Heart left ventricle (tissue), 16 donors: ENCODE data around the gene ABCA5. TPM values are rescaled to one million over a fixed set of nuclear protein-coding genes. Genes with fewer than 3 reads are reported as not detected.

Experiments used
- ATAC-seq, 4 donors: fragments of 200-7000 bp; cut with Tn5 transposase; one replicate each; pipeline ENCODE4 v1.9.1; 2020 to 2022; ENCODE audit warnings: moderate library complexity in 4 of 4, mild to moderate bottlenecking in 3 of 4, moderate number of reproducible peaks in 1 of 4
- DNase-seq, 5 donors: peaks; one replicate each; pipeline ENCODE4 v3.0.0-alpha.2; 2020
- H3K27ac ChIP-seq, 12 donors: fragments of 200-600 bp; sonication (generic) in 4 of 12; one replicate each; pipeline versions ENCODE4 v1.5.0 to v1.8.0; 2016 to 2022; ENCODE audit warnings: mild to moderate bottlenecking in 2 of 12
- H3K27me3 ChIP-seq, 9 donors: fragments of 200-600 bp; sonication (generic) in 2 of 9; one replicate each; pipeline versions ENCODE4 v1.5.1 to v1.8.0; 2016 to 2022; ENCODE audit warnings: mild to moderate bottlenecking in 3 of 9
- H3K36me3 ChIP-seq, 9 donors: fragments of 200-600 bp; sonication (generic) in 2 of 9; one replicate each; pipeline versions ENCODE4 v1.5.0 to v1.8.0; 2018 to 2022; ENCODE audit warnings: mild to moderate bottlenecking in 2 of 9
- H3K4me1 ChIP-seq, 12 donors: fragments of 200-600 bp; sonication (generic) in 4 of 12; one replicate each; pipeline versions ENCODE4 v1.5.0 to v1.8.0; 2016 to 2022; ENCODE audit warnings: mild to moderate bottlenecking in 3 of 12
- H3K4me3 ChIP-seq, 12 donors: fragments of 200-600 bp; sonication (generic) in 4 of 12; one replicate each; pipeline versions ENCODE4 v1.5.0 to v1.8.0; 2017 to 2022; ENCODE audit warnings: mild to moderate bottlenecking in 9 of 12, moderate library complexity in 4 of 12
- H3K9me3 ChIP-seq, 12 donors: fragments of 200-600 bp; sonication (generic) in 4 of 12; one replicate each; pipeline versions ENCODE4 v1.5.0 to v1.8.0; 2016 to 2022; ENCODE audit warnings: mild to moderate bottlenecking in 1 of 12
- CTCF ChIP-seq, 12 donors: fragments of 200-600 bp; sonication (generic) in 4 of 12; IDR thresholded peaks; one replicate each; pipeline versions ENCODE4 v1.5.0 to v1.8.0; 2018 to 2022; ENCODE audit warnings: antibody characterized with exemption in 12 of 12, mild to moderate bottlenecking in 5 of 12
- POLR2A ChIP-seq, 2 donors: fragments of 450-650 bp; IDR thresholded peaks; one replicate each; pipeline ENCODE4 v1.6.1; 2017; ENCODE audit warnings: antibody characterized with exemption in 2 of 2, mild to moderate bottlenecking in 2 of 2, moderate library complexity in 2 of 2
- WGBS, 4 donors: extraction: QIAGEN DNeasy Blood & Tissue Kit in 2 of 4; methylation state at CpG; one replicate each; pipeline versions ENCODE4 v1.1.5 to v1.1.7; 2013 to 2018; 5-methylcytosine and 5-hydroxymethylcytosine counted together
- intact Hi-C, 10 donors: fragments of 100-400 bp; cut with DNase I; formaldehyde crosslinking; loops; one replicate each; pipeline versions ENCODE4 v1.11.1 to v1.14.2; 2022
- polyA plus RNA-seq, 2 donors: library from polyadenylated mRNA; stranded (reverse); fragments of 200-250 nt; gene quantifications; one replicate each; pipeline ENCODE4 v1.2.3, GENCODE V29; 2013
- total RNA-seq, 9 donors: library from RNA; depleted of rRNA in 2 of 9; stranded (reverse); fragments of >200 nt in 2 of 9; fragmentation: NEBNext Ultra II Directional in 3 of 9; extraction: Animal tissue kit (Norgen Biotek cat#: 25700) in 3 of 9; gene quantifications; one replicate each; pipeline versions ENCODE4 v1.1.0 to v1.2.4, GENCODE V29; 2016 to 2023
- donor health status: ischemic (EF 13 %, LVEDD 7.1; RV severe dilation, severe dysfunction).
- donor health status: healthy with polysubstance abuse.
- donor health status: DM: no; HTN: yes; CAD: no.
- donor health status: DM: no; HTN: no; CAD: no.
- donor health status: ischemic (EF 25% LVEDD 6.9; RV normal size, moderate dysfunction).
- donor health status: ischemic (EF 25% LVEDD 5.7; RV mildly dilated, moderate dysfunction).
- donor health status: healthy.
- donor health status: DM: yes; HTN: yes; CAD: no.
- donor health status: ischemic (EF 35%, LVEDD 5.7; RV mildly dilated, moderate dysfunction).
- donor health status: nonischemic (EF 11% LVEDD 7.7; RV severe dilation, severe dysfunction).
- donor health status: DM: yes; HTN: yes; CAD: no.
- donor health status: PGD.
- donor health status: ischemic (EF 29% LVEDD 5.4; RV normal size, mild dysfunction).
- donor health status: nonischemic (EF 23%, LVEDD 6.1; RV moderate dilation, normal function).

ABCA5 gene
- total and polyA plus RNA-seq, 11 donors: 7.0 to 24.9 (median 17.9) TPM

GRCh38 chr17:69356625-69357024 lies 29.7 kb upstream of the ABCA5 start:
- TF ChIP-seq CTCF (IDR thresholded peaks at IDR 0.05) (no peak), POLR2A (IDR thresholded peaks at IDR 0.05) (no peak)
- no peaks in the 10 kb centered on the region for H3K36me3 ChIP-seq
- no peaks in the 10 kb centered on the region for H3K27me3 ChIP-seq
- H3K9me3 ChIP-seq: no peaks in the 10 kb centered on the region
- H3K4me1 ChIP-seq: no peaks in the 10 kb centered on the region
- 91 to 98% (median 94%) methylated on average over 7 of the region's 7 CpGs for WGBS, 4 donors
- no peak for ATAC-seq
- intact Hi-C loops: loop anchor here in 1 of 10 donors (10.0 kb wide), 1 partner anchor 1428 kb away; no protein-coding TSS in a partner anchor
- H3K27ac ChIP-seq: no peak overlapping the region
- DNase-seq: no peak
- no peak overlapping the region for H3K4me3 ChIP-seq

- TF ChIP-seq POLR2A (IDR thresholded peaks at IDR 0.05) (no peak), CTCF (IDR thresholded peaks at IDR 0.05) (no peak)
- H3K4me1 ChIP-seq: no peaks in the 10 kb centered on the region
- intact Hi-C loops: loop anchor here in 1 of 10 donors (10.0 kb wide), 1 partner anchor 1434 kb away; no protein-coding TSS in a partner anchor
- no peak overlapping the region for H3K27ac ChIP-seq
- no peaks in the 10 kb centered on the region for H3K36me3 ChIP-seq
- H3K9me3 ChIP-seq: peaks cover 0 to 2% (median 0%) of the 10 kb centered on the region in 12 donors
- no peak overlapping the region for H3K4me3 ChIP-seq
- H3K27me3 ChIP-seq: no peaks in the 10 kb centered on the region
- ATAC-seq: no peak
- no peak for DNase-seq
- WGBS, 4 donors: 69 to 79% (median 73%) methylated on average over 4 of the region's 4 CpGs
Measured at GRCh38 chr17:69350911-69351310, 24.0 kb upstream of the ABCA5 start.

GRCh38 chr17:69348429-69348828 lies 21.5 kb upstream of the ABCA5 start:
- TF ChIP-seq POLR2A (IDR thresholded peaks at IDR 0.05): no peak
- TF ChIP-seq CTCF (IDR thresholded peaks at IDR 0.05): no peak
- ATAC-seq (no peak), DNase-seq (no peak)
- no peak overlapping the region for H3K4me3 ChIP-seq
- 65 to 82% (median 77%) methylated on average over 2 of the region's 2 CpGs for WGBS, 4 donors
- H3K27ac ChIP-seq: no peak overlapping the region
- intact Hi-C loops: no loop called here
- H3K36me3 ChIP-seq: no peaks in the 10 kb centered on the region
- H3K4me1 ChIP-seq: peaks cover 0 to under 1% (median 0%) of the 10 kb centered on the region in 12 donors
- H3K9me3 ChIP-seq: peaks cover 0 to 2% (median 0%) of the 10 kb centered on the region in 12 donors
- no peaks in the 10 kb centered on the region for H3K27me3 ChIP-seq

GRCh38 chr17:69346766-69347165 lies 19.8 kb upstream of the ABCA5 start:
- ATAC-seq: no peak
- DNase-seq: no peak
- H3K9me3 ChIP-seq: peaks cover 0 to 2% (median 0%) of the 10 kb centered on the region in 12 donors
- no peak overlapping the region for H3K4me3 ChIP-seq
- peaks cover 0 to 7% (median 0%) of the 10 kb centered on the region in 12 donors for H3K4me1 ChIP-seq
- H3K36me3 ChIP-seq: no peaks in the 10 kb centered on the region
- 81 to 88% (median 86%) methylated on average over 7 of the region's 7 CpGs for whole genome bisulfite sequencing, 4 donors
- intact Hi-C loops: no loop called here
- H3K27ac ChIP-seq: no peak overlapping the region
- TF ChIP-seq POLR2A (IDR thresholded peaks at IDR 0.05) (no peak), CTCF (IDR thresholded peaks at IDR 0.05) (no peak)
- H3K27me3 ChIP-seq: no peaks in the 10 kb centered on the region
